GM19468 (cell line): ENCODE results near the gene AIP.
"Not testable (repeated sequence)": the region's sequence is repeated elsewhere in the genome, so short reads cannot be mapped to it uniquely, and the experiment has no call there.

Source experiments
- ATAC-seq: cut with Tn5 transposase; IDR thresholded peaks from one replicate; pipeline ENCODE4 v1.9.1; 2021; ENCODE audit warnings: mild to moderate bottlenecking, moderate library complexity, moderate number of reproducible peaks; ENCODE audit not compliant: unreplicated experiment; ENCODE audit errors: extremely low read depth

Gene AIP

GRCh38 chr11:67445515-67445914 lies 37.3 kb upstream of the AIP start:
- ATAC-seq, result no peak

DNA sequence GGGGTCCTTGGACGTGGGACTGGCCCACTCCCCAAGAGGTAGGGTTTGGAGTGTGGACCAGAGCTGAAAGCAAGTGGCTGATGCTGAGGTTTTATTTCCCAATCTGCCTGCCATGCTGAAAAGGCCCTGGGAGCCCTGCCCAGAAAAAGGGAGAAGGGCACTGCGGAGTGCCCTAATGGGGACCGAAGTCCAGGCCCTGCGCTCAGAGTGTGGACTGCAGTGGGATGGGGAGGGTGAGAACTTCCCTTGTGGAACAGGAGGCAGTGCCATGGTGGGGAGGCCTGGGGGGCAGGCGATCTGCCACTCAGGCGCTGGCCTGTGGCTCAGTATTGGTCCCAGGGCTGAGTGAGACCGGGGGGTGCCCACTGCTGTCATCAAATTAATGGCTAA lies 34.6 kb upstream of the AIP start:
- no peak for ATAC-seq

GRCh38 chr11:67449116-67449844 lies 33.5 kb upstream of the AIP start:
- no peak for ATAC-seq

DNA sequence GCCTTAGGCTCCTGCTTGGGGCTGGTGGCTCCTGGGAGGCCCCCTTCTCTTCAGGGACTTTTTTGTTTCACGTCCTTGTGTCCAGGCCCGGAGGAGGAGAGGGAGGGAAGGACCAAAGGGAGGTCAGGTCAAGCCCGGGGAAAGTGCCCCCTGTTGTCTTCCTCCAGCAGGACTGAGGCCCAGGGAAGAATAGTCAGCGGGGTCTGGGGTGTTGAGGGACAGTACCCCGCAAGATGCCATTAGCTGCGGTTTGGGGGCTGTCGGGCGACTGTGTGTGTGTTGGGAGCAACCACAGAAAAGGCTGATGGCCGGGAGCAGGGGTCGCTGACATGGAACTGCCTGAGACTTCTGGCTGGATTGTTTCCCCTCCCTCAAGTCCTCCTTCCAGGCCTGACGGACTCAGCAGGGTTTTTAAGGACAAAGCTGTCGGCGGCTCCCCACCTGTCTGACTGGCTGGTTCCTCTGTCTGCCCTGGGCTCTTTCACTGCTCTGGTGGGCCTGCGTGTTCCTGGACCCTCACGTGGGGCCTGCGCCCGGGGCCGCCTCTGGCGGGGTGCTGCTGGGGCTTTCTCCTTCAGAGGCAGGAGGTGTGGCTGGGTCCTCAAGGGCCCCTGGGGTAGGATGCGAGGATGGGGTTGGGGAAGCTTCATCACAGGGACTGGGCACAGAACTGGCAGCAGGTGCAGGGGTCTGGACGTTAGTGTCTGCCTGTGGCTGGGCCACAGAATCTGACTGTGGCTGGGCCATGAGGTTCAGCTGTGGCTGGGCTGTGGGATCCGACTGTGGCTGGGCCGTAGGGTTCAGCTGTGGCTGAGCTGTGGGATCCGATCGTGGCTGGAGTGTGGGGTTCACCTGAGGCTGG lies 31.8 kb upstream of the AIP start:
- no peak for ATAC-seq

DNA sequence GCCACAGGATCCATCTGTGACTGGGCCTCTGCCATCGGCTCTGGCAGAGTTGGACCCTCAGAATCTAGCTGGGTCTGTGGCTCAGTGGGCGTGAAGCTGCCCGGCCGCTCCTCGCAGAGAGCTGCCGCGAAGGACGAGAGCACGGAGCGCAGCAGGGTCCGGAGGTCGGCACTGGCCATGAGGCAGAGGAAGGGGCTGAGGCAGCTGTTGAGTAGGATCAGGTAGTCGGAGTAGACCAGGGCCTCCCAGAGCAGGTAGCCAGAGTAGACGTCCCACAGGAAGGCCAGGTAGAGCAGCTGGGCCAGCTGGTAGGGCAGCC lies 31.2 kb upstream of the AIP start:
- no peak for ATAC-seq

GRCh38 chr11:67452141-67452952 lies 30.5 kb upstream of the AIP start, which contains the start of gene GPR152:
Gene GPR152, minus strand, starts transcription at chr11:67452729. Its CDS starts 5 bp downstream, at chr11:67452724.
- ATAC-seq, result no peak

DNA sequence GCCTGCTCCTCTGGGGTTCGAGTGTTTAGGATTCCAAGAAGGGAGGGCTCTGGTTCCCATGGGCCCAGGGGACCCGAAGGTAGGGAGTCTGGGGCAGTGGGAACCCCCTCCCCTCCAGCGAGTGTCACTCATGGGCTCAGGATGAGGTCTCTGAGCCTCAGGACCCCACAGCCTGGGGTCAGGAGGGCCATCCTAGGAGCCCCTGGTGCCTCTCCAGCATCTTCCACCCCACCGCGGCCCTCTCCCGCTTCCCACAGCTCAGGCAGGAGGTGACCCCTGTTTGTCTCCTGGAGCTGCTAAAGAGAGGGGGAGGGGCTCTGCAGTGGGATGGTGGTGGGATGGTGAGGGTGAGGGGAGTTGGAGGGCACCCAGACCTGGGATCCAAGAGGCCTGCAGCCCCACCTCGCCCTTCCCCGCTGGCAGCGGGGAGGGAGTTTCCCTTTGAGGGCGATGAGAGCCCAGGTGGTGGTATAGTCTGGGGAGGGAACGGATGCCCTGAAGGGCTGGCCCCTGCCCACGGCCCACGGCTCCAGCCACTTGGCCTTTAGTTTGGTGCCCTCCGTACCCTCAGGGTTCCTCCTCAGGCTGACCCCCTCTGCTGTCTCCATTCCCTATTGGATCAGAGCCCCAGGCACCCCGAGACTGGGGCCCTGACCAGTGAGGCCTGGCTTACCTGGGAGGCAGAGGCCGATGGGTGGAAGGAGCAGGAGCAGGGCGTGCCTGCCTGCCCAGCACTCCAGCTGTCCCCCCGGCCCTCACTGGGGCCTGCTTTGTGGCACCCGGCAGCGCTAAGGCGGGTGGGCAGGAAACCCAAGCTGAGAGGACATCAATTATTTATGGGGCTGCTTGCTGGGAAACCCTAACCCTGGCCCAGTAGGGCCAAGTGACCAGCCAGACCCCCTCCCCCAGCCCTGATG lies 28.8 kb upstream of the AIP start:
- ATAC-seq, result no peak

GRCh38 chr11:67455054-67455453 lies 27.8 kb upstream of the AIP start, which contains the start of gene CABP4:
Gene CABP4, plus strand, starts transcription at chr11:67455354. Its CDS starts 70 bp downstream, at chr11:67455424.
- ATAC-seq, result no peak

GRCh38 chr11:67456068-67456705 lies 26.6 kb upstream of the AIP start:
- ATAC-seq, result no peak

GRCh38 chr11:67457453-67457852 lies 25.4 kb upstream of the AIP start:
- no peak for ATAC-seq

GRCh38 chr11:67458266-67458665 lies 24.6 kb upstream of the AIP start:
- ATAC-seq, result no peak

- ATAC-seq, result no peak
Measured at GRCh38 chr11:67463186-67463585, 19.6 kb upstream of the AIP start.

DNA sequence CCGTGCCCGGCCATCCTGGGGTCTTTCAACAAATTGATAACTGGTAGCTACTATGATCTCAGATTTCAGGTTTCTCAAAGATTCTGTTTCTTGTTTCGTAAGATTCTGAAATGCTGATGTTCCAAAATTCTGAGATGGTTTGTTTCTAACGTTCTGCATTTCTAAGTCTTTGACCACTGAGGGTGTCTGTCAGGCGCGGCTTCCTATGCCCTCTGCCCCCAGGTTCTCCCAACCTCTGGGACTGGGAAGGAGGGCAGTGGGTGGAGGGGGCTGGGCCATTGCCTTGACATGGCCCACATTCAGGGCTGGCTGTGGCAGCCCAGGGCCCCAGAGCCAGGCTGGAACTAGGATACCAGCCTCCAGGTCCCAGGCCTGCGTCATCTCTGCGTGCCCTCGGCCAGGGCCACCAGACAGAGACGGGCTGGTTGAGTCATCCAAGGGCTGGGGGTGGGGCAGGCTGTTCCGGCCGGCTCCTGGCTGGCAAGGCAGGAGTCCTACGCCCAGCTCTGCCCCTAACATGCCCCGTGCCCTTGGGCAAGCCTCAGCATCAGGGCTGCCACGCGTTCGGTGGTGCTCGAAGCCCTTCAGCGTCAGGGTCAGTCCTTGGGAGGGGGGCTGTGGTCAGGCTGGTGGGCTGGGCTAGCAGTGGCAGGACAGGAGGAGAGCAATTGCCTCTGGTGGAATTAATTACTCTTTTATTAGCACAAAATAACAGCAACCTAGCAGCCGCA lies 19.0 kb upstream of the AIP start:
- ATAC-seq, result no peak

- no peak for ATAC-seq
Measured at GRCh38 chr11:67464411-67465188, 18.2 kb upstream of the AIP start.

GRCh38 chr11:67465189-67465510 lies 17.7 kb upstream of the AIP start:
- ATAC-seq, result no peak

DNA sequence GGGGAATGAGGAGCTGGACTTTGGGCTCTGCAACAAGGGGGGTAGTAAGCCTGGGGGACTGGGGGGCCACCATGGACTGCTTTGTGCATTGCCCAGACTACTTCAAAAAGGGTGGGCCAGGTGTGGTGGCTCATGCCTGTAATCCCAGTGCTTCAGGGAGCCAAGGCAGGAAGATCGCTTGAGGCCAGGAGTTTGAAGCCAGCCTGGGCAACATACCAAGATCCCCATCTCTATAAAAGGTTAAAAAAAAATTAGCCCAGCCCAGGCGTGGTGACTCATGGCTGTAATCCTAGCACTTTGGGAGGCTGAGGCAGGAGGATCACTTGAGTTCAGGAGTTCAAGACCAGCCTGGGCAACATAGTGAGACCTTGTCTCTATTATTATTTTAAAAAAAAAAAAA lies 17.3 kb upstream of the AIP start:
- ATAC-seq, result not testable (repeated sequence)

- no peak for ATAC-seq
Measured at GRCh38 chr11:67466367-67466766, 16.5 kb upstream of the AIP start.
